GM23338 (cell line): ENCODE data around the gene CEACAM3.

Experiments
- POLR2AphosphoS5 ChIP-seq: IDR thresholded peaks from 2 replicates; pipeline ENCODE4 v1.6.1; 2016; ENCODE audit warnings: antibody characterized with exemption, low read depth
- REST ChIP-seq: IDR thresholded peaks from one replicate; pipeline ENCODE4 v1.6.1; 2018; ENCODE audit warnings: antibody characterized with exemption; ENCODE audit not compliant: unreplicated experiment
- TF ChIP-seq, protein P1 (sequence below), 2 experiments: fragments of 200-600 bp in 1 of 2; sonication (generic) in 1 of 2; conservative IDR thresholded peaks; 2 replicates each; pipeline versions ENCODE4 v1.5.1 to v1.6.1; 2016 to 2017; ENCODE audit warnings: antibody characterized with exemption in 2 of 2, low read depth in 2 of 2, mild to moderate bottlenecking in 2 of 2, moderate library complexity in 1 of 2

DNA sequence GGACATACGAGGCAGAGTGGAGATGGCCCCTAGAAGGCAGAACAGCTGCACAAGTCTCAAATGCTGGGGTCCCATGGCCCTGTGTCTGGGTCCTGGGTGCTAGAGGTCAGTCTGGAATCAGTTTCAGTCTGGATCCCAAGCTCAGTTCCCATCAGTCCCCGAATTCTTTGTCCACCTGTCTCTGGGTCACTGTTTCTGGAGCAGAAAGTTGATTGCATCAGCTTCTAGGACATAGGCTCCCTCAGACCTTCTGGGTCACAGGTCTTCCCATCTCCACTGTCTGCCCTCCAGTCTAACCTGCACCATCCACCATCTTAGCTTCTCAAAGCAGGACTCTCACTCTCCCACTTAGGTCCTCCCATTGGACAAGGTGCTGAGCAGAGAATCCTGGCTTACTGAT is 42.8 kb downstream of the CEACAM3 start:
- TF ChIP-seq, protein P1, sequence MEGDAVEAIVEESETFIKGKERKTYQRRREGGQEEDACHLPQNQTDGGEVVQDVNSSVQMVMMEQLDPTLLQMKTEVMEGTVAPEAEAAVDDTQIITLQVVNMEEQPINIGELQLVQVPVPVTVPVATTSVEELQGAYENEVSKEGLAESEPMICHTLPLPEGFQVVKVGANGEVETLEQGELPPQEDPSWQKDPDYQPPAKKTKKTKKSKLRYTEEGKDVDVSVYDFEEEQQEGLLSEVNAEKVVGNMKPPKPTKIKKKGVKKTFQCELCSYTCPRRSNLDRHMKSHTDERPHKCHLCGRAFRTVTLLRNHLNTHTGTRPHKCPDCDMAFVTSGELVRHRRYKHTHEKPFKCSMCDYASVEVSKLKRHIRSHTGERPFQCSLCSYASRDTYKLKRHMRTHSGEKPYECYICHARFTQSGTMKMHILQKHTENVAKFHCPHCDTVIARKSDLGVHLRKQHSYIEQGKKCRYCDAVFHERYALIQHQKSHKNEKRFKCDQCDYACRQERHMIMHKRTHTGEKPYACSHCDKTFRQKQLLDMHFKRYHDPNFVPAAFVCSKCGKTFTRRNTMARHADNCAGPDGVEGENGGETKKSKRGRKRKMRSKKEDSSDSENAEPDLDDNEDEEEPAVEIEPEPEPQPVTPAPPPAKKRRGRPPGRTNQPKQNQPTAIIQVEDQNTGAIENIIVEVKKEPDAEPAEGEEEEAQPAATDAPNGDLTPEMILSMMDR (conservative IDR thresholded peaks at IDR 0.05; ENCODE audit: low read depth in 2 of 2): no peak
- TF ChIP-seq POLR2AphosphoS5: no peak
- TF ChIP-seq REST: no peak
